Calu3 (cell line): Measurements from ENCODE around the gene ICAM2. TPM values are rescaled to one million over a fixed set of nuclear protein-coding genes. Genes with fewer than 3 reads are reported as not detected.

Experiments used
- BruUV-seq: library from RNA; stranded (reverse); fragments of 400-500 nt; replicated peaks from 2 replicates; lab custom pipeline; 2021; lab: Mats Ljungman, UMichigan
- CTCF ChIA-PET: fragments of 300-600 bp; sonication (Branson Sonifier 250); formaldehyde crosslinking; loops from one replicate; lab custom pipeline; 2022; ENCODE audit warnings: antibody characterized with exemption; lab: Charles Lee
- DNase-seq: peaks from one replicate; pipeline ENCODE4 v3.0.0; 2022
- H3K27ac Mint-ChIP-seq: one replicate; pipeline ENCODE4 v1.8.0; 2022; ENCODE audit warnings: mixed read lengths; ENCODE audit not compliant: unreplicated experiment
- H3K27me3 Mint-ChIP-seq: one replicate; pipeline ENCODE4 v1.8.0; 2022; ENCODE audit warnings: mixed read lengths; ENCODE audit not compliant: unreplicated experiment
- H3K36me3 Mint-ChIP-seq: one replicate; pipeline ENCODE4 v1.8.0; 2022; ENCODE audit warnings: mild to moderate bottlenecking, moderate library complexity, mixed read lengths; ENCODE audit not compliant: insufficient read depth, unreplicated experiment
- H3K4me1 Mint-ChIP-seq: one replicate; pipeline ENCODE4 v1.8.0; 2022; ENCODE audit warnings: mild to moderate bottlenecking, low read depth, mixed read lengths; ENCODE audit not compliant: unreplicated experiment
- H3K4me3 Mint-ChIP-seq: one replicate; pipeline ENCODE4 v1.8.0; 2022; ENCODE audit warnings: mild to moderate bottlenecking, low read depth, moderate library complexity, mixed read lengths; ENCODE audit not compliant: unreplicated experiment
- H3K9me3 Mint-ChIP-seq: one replicate; pipeline ENCODE4 v1.8.0; 2022; ENCODE audit warnings: low read depth, mixed read lengths; ENCODE audit not compliant: unreplicated experiment
- CTCF ChIP-seq: fragments of 200-600 bp; IDR thresholded peaks from one replicate; pipeline ENCODE4 v1.8.0; 2022; ENCODE audit warnings: antibody characterized with exemption; ENCODE audit not compliant: unreplicated experiment
- intact Hi-C: fragments of 100-400 bp; cut with micrococcal nuclease; formaldehyde crosslinking; loops from one replicate; pipeline ENCODE4 v1.10.0; 2022; ENCODE audit not compliant: unreplicated experiment
- total RNA-seq: library from RNA; stranded (reverse); gene quantifications from 2 replicates; pipeline ENCODE4 v1.2.3, GENCODE V29; 2022

Gene ICAM2
- total RNA-seq, 1 experiment from 2014 or later: 4.4 TPM

- no peak for DNase-seq
- CTCF ChIA-PET: no interaction called here
- intact Hi-C loops: no loop called here
- no TSS peak for BruUV-seq
- Mint-ChIP-seq H3K36me3 (peaks cover 5% of the 10 kb centered on the region), H3K9me3 (no peaks in the 10 kb centered on the region), H3K27me3 (no peaks in the 10 kb centered on the region), H3K4me1 (no peaks in the 10 kb centered on the region), H3K27ac (no peak overlapping the region), H3K4me3 (no peak overlapping the region)
- no peak for TF ChIP-seq CTCF
Observed at GRCh38 chr17:64036198-64036922, 15.9 kb upstream of the ICAM2 start.

DNA sequence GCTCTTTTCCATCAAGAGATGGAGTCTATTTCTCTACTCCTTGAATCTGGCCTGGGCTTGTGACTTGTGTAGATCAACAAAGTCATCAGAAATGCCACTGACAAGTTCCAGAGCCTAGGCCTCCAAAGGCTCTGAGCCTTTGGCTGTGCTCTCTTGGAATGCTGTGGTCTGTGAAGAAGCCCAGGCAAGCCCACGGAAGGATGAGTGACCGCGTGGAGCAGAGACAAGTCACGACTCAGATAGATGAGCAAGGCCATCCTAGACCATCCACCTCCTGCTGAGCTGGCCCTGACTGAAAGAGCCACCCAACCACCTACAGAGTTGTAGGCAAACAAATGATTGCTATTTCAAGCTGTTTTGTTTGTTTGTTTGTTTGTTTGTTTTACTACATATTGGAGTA lies 11.6 kb upstream of the ICAM2 start:
- no peaks in the 10 kb centered on the region for H3K4me1 Mint-ChIP-seq
- TF ChIP-seq CTCF: no peak
- intact Hi-C loops: no loop called here
- H3K9me3 Mint-ChIP-seq: no peaks in the 10 kb centered on the region
- no peak overlapping the region for H3K27ac Mint-ChIP-seq
- no TSS peak for BruUV-seq
- H3K27me3 Mint-ChIP-seq: no peaks in the 10 kb centered on the region
- no peaks in the 10 kb centered on the region for H3K36me3 Mint-ChIP-seq
- CTCF ChIA-PET: no interaction called here
- DNase-seq: no peak
- no peak overlapping the region for H3K4me3 Mint-ChIP-seq

GRCh38 chr17:64028874-64029464 lies 8.5 kb upstream of the ICAM2 start:
- Mint-ChIP-seq H3K27ac (no peak overlapping the region), H3K27me3 (no peaks in the 10 kb centered on the region), H3K9me3 (no peaks in the 10 kb centered on the region), H3K36me3 (peaks cover 6% of the 10 kb centered on the region), H3K4me3 (no peak overlapping the region), H3K4me1 (peaks cover 8% of the 10 kb centered on the region)
- CTCF ChIA-PET: interaction anchor here (0.6 to 4.1 kb wide), 8 partner anchors 13 to 456 kb away, joined by 3 to 78 read pairs (median 3); no protein-coding TSS in a partner anchor
- intact Hi-C loops: loop anchor here (1.0 kb wide), 1 partner anchor 104 kb away; no protein-coding TSS in a partner anchor
- peak; percentile 71 for DNase-seq
- TF ChIP-seq CTCF: peak; percentile 51
- BruUV-seq: no TSS peak

DNA sequence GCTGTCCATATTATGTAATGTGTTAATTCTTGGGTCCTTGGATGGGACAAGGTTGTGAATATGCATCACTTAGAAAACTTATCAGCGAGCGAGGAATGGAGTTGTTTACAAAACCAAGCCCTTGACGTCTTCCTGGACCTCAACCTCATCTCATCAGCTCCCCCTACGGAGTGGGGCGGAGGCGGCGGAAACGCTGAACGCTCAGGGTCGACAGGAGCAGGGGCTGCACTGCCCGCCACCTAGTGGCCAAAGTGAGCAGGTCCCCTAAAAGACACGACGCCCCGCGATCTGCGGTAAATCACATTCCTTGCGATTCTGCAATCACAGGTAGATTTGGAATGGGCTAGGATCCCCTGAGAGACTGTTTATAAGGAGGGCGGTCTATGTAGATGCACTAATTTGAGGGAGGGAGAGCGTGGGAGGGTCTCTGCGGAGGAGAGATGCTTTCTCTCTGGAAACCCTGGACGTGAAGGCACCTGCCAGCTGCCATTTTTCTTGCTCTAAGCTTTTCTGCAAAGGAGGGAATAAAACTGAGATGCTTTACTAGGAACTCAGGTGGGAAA lies 5.4 kb upstream of the ICAM2 start:
- peaks cover 8% of the 10 kb centered on the region for H3K4me1 Mint-ChIP-seq
- CTCF ChIA-PET: interaction anchor here (0.6 to 2.2 kb wide), 7 partner anchors 16 to 124 kb away, joined by 3 to 12 read pairs (median 5); partner anchors contain the start of gene GH1
- peak; percentile 92 for TF ChIP-seq CTCF
- no TSS peak for BruUV-seq
- H3K9me3 Mint-ChIP-seq: no peaks in the 10 kb centered on the region
- H3K4me3 Mint-ChIP-seq: peak overlapping the region; percentile 74
- intact Hi-C loops: loop anchor here (2.0 kb wide), 1 partner anchor 107 kb away; the partner anchor contains the start of gene GH1
- H3K27ac Mint-ChIP-seq: peak overlapping the region; percentile 19
- peaks cover 6% of the 10 kb centered on the region for H3K36me3 Mint-ChIP-seq
- H3K27me3 Mint-ChIP-seq: no peaks in the 10 kb centered on the region
- peak; percentile 85 for DNase-seq
